ENCODE results near the gene ZDHHC22. TPM values are rescaled to one million over a fixed set of nuclear protein-coding genes. Genes with fewer than 3 reads are reported as not detected.

ZDHHC22 gene
- total and polyA plus RNA-seq, 2 of the 13 experiments (the other 11 are each of a cell fraction or from before 2014, with no cell fraction given) = not detected

DNA sequence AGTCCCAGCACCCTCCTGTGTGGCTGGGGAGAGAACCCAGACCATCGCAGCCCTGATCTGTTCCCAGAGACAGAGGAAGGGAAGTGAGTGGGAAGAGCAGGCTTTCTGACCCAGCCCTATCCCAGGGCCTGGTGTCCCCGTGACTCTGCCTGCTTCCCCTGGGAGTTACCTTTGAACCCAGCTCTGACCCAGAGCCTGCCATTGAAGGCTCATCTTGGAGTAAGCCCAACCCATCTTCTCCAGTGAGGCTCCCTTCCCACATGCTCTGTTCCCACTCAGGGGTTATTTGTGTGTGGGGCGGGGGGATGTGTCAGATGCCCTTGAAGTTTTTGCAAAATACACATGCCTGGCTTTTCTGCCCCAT, 46.0 kb upstream of the ZDHHC22 start:
- H3K9me3 ChIP-seq (ENCODE audit: low read length) = no peaks in the 10 kb centered on the region
- ChIA-PET POLR2A (no interaction called here), CTCF (ENCODE audit: low intra/inter-chr PET ratio, low total read pairs) (no interaction called here)
- no peaks in the 10 kb centered on the region for H4K20me1 ChIP-seq (ENCODE audit: insufficient read depth, low read length)
- H3K9ac ChIP-seq (ENCODE audit: insufficient read depth, low read depth, low read length) = peak overlapping the region; percentile 55; the same call in 1 of the 2 replicates
- H3K27ac ChIP-seq (ENCODE audit: extremely low read length, insufficient read depth, low read length) = no peak overlapping the region
- H3K4me3 ChIP-seq (replicated peaks in 1 of 3; ENCODE audit: insufficient read depth in 1 of 3, low read depth in 2 of 3, low read length in 3 of 3) = peak overlapping the region; percentile 17 to 66 (median 39); a peak in 5 of 6 replicates
- peaks cover 47% of the 10 kb centered on the region for H3K4me1 ChIP-seq (ENCODE audit: insufficient read depth, low read length)
- in situ Hi-C loops (cut with HindIII; ENCODE audit: extremely low pct_ligation_motif_present, low pct_unique_long_range_greater_than_20kb) (no loop called here), intact Hi-C loops (cut with micrococcal nuclease; ENCODE audit: unreplicated experiment) (no loop called here)
- H3K79me2 ChIP-seq (ENCODE audit: insufficient read depth, low read length) = no peaks in the 10 kb centered on the region
- H3K36me3 ChIP-seq (replicated peaks in 1 of 2; ENCODE audit: control insufficient read depth in 1 of 2, insufficient read depth in 2 of 2, low read length in 2 of 2) = no peaks in the 10 kb centered on the region
- H3K4me2 ChIP-seq (ENCODE audit: low read depth, low read length) = peak overlapping the region; percentile 87
- H3K27me3 ChIP-seq (ENCODE audit: control insufficient read depth in 1 of 2, insufficient read depth in 2 of 2, low read length in 2 of 2) = peaks cover 3 to 9% of the 10 kb centered on the region in 2 experiments; a peak in 3 of 5 replicates
- no TSS peak for BruUV-seq (replicated peaks)
- FAIRE-seq (peak; percentile 21), DNase-seq (ENCODE audit: low spot score) (no peak), ATAC-seq (peak; percentile 81)
- 0% methylated on average over 3 of the region's 3 CpGs for WGBS (ENCODE audit: low lambda C conversion rate)
- H2AFZ ChIP-seq (ENCODE audit: low read length) = no peak overlapping the region
- 0 out of 2 replicates have a peak, but pooled peaks have one; percentile 17 for TF ChIP-seq ZNF263 (CRISPR knock-in tag; IDR thresholded peaks at IDR 0.05)
- TF ChIP-seq POLR2AphosphoS5 (IDR thresholded peaks at IDR 0.05; ENCODE audit: low read depth, low read length) = 0 out of 2 replicates have a peak, but pooled peaks have one; percentile 22
- TF ChIP-seq, protein P1, sequence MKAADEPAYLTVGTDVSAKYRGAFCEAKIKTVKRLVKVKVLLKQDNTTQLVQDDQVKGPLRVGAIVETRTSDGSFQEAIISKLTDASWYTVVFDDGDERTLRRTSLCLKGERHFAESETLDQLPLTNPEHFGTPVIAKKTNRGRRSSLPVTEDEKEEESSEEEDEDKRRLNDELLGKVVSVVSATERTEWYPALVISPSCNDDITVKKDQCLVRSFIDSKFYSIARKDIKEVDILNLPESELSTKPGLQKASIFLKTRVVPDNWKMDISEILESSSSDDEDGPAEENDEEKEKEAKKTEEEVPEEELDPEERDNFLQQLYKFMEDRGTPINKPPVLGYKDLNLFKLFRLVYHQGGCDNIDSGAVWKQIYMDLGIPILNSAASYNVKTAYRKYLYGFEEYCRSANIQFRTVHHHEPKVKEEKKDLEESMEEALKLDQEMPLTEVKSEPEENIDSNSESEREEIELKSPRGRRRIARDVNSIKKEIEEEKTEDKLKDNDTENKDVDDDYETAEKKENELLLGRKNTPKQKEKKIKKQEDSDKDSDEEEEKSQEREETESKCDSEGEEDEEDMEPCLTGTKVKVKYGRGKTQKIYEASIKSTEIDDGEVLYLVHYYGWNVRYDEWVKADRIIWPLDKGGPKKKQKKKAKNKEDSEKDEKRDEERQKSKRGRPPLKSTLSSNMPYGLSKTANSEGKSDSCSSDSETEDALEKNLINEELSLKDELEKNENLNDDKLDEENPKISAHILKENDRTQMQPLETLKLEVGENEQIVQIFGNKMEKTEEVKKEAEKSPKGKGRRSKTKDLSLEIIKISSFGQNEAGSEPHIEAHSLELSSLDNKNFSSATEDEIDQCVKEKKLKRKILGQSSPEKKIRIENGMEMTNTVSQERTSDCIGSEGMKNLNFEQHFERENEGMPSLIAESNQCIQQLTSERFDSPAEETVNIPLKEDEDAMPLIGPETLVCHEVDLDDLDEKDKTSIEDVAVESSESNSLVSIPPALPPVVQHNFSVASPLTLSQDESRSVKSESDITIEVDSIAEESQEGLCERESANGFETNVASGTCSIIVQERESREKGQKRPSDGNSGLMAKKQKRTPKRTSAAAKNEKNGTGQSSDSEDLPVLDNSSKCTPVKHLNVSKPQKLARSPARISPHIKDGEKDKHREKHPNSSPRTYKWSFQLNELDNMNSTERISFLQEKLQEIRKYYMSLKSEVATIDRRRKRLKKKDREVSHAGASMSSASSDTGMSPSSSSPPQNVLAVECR (CRISPR knock-in tag; IDR thresholded peaks at IDR 0.05; ENCODE audit: borderline replicate concordance) = peak; percentile 7; the same call in 1 of the 2 replicates
- TF ChIP-seq, protein P2, sequence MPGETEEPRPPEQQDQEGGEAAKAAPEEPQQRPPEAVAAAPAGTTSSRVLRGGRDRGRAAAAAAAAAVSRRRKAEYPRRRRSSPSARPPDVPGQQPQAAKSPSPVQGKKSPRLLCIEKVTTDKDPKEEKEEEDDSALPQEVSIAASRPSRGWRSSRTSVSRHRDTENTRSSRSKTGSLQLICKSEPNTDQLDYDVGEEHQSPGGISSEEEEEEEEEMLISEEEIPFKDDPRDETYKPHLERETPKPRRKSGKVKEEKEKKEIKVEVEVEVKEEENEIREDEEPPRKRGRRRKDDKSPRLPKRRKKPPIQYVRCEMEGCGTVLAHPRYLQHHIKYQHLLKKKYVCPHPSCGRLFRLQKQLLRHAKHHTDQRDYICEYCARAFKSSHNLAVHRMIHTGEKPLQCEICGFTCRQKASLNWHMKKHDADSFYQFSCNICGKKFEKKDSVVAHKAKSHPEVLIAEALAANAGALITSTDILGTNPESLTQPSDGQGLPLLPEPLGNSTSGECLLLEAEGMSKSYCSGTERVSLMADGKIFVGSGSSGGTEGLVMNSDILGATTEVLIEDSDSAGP (CRISPR knock-in tag; IDR thresholded peaks at IDR 0.05; ENCODE audit: borderline replicate concordance) = peak; percentile 42; the same call in 1 of the 2 replicates
- peak; percentile 64 for TF ChIP-seq HNF4A (CRISPR knock-in tag; IDR thresholded peaks at IDR 0.05)
- TF ChIP-seq ZNF432 (CRISPR knock-in tag; IDR thresholded peaks at IDR 0.05; ENCODE audit: borderline replicate concordance) = no peak
- TF ChIP-seq AHDC1 (CRISPR knock-in tag; IDR thresholded peaks at IDR 0.05; ENCODE audit: borderline replicate concordance) = 0 out of 2 replicates have a peak, but pooled peaks have one; percentile 22
- TF ChIP-seq ZFX (CRISPR knock-in tag; IDR thresholded peaks at IDR 0.05; ENCODE audit: low read depth) = peak; percentile 46; the same call in 1 of the 2 replicates
- no peak for TF ChIP-seq ZNF251 (CRISPR knock-in tag; IDR thresholded peaks at IDR 0.05)
- no peak for TF ChIP-seq ZNF746 (CRISPR knock-in tag; IDR thresholded peaks at IDR 0.05)
- TF ChIP-seq BRD4 (CRISPR knock-in tag; IDR thresholded peaks at IDR 0.05) = no peak
- no peak for TF ChIP-seq TAF15 (IDR thresholded peaks at IDR 0.05; ENCODE audit: low read depth, low read length, poor library complexity, severe bottlenecking)
- peak; percentile 10; the same call in 1 of the 2 replicates for TF ChIP-seq SALL1 (CRISPR knock-in tag; IDR thresholded peaks at IDR 0.05)

Data from HepG2 (cell line).